ENCODE data around the gene PRPF4.

PRPF4 gene

DNA sequence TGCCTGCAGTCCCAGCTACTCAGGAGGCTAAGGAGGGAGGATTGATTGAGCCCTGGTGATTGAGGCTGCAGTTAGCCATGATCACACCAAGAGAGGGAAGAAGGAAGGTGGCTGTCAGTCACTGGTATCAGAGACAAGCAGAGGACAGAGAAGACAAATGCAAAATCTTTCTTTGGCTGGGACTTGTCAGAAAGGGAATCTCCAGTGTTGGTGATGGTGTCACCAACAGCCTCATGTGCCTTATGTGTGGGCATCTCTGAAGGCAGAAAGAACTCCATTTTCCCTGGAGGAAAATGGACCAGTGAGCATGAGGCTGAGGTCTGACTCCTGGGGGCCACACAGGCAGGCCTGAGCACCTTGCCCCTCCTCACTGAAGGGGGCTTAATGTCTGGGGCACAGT is 39.8 kb downstream of the PRPF4 start:
- no peak for DNase-seq

DNA sequence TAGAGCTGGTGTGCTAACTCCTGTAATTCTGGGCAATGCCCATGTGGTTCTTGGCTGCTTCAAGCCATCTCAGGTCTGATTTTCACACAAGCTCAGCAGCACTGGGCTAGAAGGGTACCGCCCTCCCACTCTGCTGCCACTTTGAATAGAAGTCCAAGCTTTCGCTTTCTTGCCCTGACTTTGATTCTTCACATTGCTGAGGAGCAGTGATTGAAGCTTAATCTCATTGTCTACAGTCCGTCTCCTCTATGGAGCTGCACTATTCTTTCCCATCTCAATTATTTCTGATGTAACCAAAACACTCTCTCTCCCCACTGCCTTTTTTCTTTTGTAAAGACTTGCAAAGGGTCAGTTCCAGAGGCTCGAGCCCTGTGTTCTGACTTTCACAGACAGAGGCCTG is 40.6 kb downstream of the PRPF4 start:
- DNase-seq = no peak

DNA sequence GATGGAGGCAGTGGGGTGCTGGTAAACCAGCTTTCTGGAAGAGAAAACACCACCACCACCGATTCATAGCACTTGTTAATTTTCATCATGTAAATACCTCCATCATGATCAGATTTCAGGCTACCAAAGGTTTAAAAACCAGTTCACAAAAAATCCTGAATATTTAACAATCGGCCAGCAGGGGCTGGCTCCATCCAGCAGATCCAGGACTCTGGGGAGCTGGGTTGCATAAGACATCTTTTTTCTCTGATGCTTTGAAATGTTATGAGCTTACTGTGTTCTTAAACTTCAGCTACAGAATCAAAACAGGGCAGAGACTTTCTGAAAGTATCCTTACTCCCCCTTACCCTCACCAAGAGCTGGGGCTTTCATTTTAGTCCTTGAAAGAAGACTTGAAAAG is 42.3 kb downstream of the PRPF4 start:
- DNase-seq = no peak

DNA sequence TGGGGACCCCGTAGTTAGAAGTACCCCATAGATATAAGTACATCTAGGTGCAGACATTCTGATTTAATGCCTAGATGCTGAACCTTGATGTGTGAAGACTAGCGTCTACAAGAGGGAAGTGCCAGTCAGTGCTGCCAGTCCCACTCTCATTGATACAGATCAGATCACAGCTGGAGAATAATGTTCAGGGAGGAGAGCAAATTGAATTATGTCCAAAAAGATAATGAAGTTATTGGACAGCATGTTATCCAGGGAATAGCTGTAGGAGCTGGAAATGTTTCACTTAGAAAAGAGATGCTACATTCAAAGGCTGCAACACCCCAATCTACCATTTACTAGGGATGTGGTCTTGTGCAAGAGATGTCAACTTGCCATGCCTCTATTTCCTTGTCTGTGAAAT is 43.6 kb downstream of the PRPF4 start:
- DNase-seq = no peak

DNA sequence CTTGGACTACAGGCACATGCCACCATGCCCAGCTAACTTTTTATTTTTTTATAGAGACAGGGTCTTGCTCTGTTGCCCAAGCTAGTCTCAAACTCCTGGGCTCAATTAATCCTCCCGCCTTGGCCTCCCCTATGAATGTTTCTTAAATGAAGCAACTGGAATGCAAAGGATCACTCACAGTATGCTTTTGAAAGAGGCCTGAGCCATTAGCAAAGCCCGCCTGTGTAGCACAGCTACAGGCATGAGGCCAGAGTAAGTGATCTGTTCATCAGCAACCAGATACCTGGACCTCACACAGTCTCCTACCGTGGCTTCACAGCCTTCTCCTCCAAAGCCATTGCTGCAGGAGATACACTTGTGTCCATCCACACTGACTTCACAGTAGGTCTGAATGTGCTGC is 44.6 kb downstream of the PRPF4 start:
- no peak for DNase-seq

DNA sequence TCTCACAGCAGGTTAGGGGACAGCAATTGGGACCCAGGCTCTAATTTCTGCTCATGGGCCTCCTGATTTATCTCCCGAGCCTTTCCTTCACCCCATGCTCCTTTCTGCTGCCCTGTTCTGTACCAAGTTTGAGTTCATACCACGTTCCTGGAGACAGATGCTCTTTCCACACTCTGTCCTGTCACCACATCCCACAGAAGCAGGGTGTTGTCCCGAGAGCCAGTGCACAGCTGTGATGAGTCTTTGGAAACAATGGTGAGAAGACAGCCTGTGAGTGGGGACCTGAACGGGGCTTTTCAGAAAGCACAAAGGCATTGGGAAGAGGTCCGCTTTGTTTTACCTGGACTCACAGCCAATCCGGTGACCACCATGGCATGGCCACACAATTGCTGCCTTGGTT is 47.2 kb downstream of the PRPF4 start:
- no peak for DNase-seq

DNA sequence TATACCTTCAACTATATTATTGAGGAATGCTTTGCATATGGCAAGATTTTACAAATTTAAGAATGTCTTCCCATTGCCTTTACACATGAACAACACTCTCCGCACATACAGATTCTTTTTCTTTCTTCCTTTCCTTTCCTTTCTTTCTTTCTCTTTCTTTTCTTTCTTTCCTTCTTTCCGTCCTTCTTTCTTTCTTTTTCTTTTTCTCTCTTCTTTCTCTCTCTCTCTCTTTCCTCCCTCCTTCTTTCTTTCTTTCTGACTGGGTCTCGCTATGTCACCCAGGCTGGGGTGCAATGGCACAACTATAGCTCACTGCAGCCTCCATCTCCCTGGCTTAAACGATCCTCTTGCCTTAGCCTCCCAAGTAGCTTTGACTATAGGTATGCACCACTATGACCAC is 50.8 kb downstream of the PRPF4 start:
- no peak for DNase-seq

DNA sequence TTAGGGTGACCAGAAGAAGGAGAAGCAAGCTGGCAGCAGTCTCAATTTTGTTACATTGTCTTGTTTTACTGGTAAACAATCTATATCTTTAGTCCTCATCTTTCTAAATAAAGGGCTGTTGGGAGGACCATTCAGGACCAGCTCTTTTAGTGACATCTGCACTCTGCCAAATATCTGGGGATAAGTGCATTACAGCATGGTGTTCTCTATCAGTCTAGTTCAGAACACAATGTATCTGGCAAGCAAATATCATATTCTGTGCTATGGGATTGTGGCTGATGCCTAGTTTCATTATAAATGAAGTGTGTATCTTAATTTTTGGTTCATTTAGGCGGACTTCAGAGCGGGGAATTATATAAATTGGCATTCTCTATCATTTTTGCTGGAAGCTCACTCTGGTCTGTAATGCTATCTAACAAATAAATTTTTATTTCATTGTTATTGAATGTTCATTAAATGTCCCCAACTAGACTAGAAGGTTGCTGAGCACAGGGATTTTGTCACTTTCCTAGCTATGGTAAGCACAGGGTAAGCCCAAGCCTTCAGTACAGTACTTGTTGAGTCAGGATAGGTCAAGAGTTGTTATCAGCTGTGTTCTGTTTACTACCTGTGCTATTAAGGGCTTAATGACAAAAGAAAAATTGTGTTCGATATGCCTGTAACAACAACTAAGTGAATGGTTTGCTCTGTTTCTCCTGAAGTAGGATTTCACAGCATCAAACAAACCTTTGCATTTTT is 52.8 kb downstream of the PRPF4 start:
- no peak for DNase-seq

DNA sequence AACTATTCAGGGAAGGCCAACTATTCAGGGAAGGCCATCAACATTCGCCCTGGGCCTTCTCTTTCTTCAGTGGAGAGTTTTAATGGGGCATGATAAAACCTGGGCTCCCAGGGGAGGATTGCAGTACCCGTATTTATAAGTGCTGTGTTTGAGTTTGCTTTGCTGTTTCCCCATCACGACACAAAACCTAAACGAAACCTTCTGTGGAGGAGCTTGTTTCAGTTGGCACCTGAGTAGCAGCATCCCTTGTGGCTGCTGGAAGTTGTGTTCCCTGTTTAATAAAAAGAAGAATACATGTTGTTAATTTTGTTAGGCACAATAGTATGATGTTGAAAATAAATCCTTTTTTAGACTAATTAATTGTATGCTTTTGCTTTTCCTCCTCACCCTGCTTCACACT is 56.3 kb downstream of the PRPF4 start:
- DNase-seq = no peak

DNA sequence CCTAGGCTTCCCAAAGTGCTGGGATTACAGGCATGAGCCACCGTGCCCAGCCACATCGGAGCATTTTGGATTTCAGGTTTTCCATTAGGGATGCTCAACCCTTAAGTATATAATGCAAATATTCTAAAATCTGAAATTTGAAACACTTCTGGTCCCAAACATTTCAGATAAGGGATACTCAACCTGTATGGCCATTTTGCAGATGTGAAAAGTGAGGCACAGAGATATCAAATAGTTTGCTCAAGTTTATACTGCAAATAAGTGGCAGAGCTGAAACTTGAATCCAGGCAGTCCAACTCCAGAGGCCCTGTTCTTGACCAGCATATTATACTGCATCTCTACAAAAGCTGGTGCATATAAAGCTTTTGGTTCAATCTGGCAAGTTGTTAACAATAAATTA is 62.3 kb downstream of the PRPF4 start:
- DNase-seq = no peak

DNA sequence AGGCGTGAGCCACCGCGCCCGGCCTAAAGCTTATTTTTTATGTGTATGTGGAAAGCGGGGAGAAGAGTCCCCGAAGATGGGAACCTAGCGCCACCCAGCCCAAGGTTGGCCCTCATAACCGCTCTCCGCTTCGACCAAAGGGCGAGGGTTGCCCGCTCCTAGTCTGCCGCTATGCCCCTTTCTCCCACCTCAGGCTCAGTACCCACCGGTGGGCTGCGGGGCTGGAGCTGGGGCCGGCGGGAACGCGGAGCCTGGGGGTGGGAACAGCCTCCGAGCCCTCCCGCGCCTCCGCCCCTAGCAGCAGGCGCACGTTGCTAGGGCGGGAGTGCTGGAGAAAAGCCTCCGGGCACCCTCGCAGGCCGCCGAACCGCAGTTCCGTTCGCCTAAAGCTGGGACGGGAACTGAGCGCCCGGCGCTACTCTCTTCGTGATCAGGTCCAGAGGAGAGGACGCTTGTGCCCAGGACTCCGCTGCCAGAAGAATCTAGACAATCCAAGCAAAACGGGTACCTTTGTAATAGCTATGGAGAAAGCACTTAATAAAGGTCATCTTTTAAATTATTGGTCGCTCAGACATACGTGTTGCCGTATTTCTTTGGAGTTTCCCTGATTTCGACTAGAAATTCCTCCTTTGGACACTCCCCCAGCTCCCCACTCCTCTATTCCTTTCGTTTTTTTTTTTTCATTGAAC is 64.7 kb downstream of the PRPF4 start, which contains the start of gene WDR31:
WDR31 (minus strand) TSS at position 265 of the 689 bp plus-strand sequence. CDS start 8,253 bp downstream, outside the sequence.
- DNase-seq = peak; percentile 80

DNA sequence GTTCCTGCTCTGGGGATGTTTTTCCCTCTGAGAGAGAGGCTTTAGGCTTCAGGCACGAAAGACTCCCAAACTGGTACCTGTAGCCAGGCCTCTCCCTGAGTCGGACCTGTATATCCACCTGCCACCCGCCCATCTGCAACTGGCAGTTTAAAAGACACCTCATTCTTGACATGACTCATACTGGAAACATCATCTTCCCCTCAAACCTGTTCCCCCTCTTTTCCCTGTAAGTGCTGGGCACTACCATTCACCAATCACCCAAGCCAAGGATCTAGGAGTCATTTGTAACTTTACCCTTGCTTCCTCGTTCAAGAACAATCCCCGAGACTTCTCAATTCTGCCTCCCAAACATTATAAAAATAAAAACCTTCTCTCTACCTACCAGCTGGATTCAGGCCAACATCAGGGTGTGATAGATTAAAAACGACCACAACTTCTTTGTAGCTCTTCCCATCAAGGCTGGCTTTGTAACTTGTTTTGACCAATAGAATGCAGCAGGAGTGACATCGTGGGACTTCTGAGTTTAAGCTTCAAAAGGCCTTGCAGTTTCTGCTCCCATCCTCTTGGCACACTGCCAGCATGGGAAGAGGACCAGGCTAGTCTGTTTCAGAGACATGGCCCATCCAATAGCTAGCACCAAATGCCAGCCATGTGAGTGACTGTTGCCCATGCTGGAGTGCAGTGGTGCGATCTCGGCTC is 66.4 kb downstream of the PRPF4 start:
- peak; percentile 17 for DNase-seq
